GM12864 (cell line): ENCODE data around the gene TPST1.

Experiments used
- DNase-seq: peaks from one replicate; pipeline ENCODE4 v3.0.0-alpha.2; 2011; ENCODE audit warnings: low read depth
- H3K4me3 ChIP-seq: 2 replicates; pipeline ENCODE4 v1.5.1; 2011; ENCODE audit warnings: mild to moderate bottlenecking, low read depth, low read length, control low read depth
- TF ChIP-seq, protein P1 (sequence below): IDR thresholded peaks from 2 replicates; pipeline ENCODE4 v1.5.1; 2011; ENCODE audit warnings: low read depth, mild to moderate bottlenecking, moderate library complexity, low read length, control low read depth, inconsistent platforms; ENCODE audit errors: missing control alignments

TPST1 gene

DNA sequence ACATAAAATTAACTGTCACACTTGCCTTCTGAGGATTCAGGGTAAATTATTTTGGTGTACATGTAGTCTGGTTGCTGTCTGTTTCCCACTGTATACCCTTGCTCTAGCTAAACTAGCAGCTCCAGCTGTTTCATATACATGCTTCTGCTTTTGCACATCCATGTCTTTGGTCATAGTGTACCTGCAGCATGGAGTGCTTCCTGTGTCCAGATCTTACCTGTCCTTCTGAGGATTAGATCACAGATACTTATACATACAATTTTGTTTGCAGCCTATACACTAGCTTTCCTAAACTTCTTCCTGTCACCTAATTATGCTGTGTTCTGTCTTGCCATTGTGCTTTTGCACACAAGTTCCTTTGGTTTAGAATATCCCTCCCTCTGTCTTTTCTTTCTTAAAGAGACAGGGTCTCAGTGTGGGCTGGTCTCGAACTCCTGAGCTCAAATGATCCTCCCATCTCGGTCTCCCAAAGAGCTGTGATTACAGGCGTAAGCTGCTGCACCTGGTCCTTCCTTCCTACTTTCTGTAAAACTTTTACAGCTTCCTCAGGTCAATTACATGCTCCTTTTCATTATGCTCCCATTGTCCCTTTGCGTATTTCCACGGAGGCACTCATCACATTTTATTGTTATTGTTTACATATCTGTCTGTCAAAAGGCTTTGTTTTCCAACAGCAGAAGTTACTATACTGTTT is 33.8 kb downstream of the TPST1 start:
- no peak overlapping the region for H3K4me3 ChIP-seq
- TF ChIP-seq, protein P1, sequence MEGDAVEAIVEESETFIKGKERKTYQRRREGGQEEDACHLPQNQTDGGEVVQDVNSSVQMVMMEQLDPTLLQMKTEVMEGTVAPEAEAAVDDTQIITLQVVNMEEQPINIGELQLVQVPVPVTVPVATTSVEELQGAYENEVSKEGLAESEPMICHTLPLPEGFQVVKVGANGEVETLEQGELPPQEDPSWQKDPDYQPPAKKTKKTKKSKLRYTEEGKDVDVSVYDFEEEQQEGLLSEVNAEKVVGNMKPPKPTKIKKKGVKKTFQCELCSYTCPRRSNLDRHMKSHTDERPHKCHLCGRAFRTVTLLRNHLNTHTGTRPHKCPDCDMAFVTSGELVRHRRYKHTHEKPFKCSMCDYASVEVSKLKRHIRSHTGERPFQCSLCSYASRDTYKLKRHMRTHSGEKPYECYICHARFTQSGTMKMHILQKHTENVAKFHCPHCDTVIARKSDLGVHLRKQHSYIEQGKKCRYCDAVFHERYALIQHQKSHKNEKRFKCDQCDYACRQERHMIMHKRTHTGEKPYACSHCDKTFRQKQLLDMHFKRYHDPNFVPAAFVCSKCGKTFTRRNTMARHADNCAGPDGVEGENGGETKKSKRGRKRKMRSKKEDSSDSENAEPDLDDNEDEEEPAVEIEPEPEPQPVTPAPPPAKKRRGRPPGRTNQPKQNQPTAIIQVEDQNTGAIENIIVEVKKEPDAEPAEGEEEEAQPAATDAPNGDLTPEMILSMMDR, result no peak
- DNase-seq, result no peak

DNA sequence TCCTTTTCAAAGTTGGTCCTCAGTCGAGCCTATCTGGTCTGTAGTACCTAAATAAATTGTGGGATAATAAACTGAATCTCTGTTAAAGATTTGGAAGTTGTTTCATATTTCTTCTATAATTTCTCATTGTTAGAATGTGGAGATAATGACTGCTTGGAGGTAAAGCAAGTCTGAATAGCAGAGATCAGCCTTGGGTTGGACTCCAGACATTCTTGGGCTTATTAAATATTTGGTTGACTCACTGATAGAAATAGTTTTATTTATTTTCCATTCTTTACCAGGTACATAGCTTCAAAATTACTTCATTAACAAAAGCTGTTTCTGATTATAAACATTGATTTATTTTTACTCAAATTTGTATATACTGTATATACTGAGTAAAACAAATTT is 34.3 kb downstream of the TPST1 start:
- no peak for DNase-seq
- H3K4me3 ChIP-seq, result no peak overlapping the region
- TF ChIP-seq, protein P1, result no peak

DNA sequence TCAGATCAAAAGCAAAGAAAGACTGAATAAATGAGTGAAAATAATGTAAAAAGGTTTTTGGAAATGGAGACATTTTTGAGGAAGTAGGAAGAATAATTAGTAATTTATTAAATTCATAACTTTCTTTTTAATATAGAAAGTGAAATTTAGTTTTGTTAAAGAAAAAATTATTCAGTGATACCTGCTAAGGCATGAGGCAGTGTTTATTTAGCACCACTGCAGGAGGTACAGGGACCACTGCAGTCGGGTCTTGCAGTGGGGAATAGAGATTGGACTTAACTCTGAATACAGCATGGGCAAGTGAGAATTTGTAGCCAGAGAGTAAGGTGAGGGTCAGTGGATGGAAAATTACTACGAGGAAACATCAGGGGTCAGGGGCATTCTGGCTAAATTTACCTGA is 39.9 kb downstream of the TPST1 start:
- TF ChIP-seq, protein P1, result no peak
- no peak for DNase-seq
- H3K4me3 ChIP-seq, result no peak overlapping the region

DNA sequence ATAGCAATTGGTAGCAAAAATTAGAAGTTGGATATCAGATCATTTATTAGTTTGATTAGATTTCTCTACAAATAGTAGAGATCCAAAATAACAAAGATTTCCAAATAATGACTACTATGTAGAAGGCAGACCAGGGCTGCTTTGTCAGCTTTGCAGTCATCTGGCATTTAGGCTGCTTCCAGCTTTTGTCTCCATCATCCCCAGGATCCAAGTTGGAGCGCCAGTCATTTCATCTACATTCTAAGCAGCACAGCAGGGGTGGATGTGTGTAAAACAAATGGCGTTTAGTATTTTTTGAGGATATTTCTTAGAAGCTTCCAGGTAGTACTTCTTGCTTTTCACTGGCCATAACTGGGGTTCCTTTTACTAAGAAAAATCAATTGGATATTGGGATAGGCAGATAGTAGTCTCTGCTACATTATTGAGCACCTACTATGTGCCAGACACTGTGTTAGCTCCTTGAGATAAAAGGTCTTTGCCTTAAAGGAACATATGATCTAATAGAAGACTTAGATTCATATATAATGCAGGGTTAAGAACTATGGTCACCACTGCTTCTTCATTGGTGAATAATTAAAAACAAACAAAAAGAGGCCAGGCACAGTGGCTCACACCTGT is 41.5 kb downstream of the TPST1 start:
- no peak for DNase-seq
- TF ChIP-seq, protein P1, result no peak
- H3K4me3 ChIP-seq, result no peak overlapping the region

DNA sequence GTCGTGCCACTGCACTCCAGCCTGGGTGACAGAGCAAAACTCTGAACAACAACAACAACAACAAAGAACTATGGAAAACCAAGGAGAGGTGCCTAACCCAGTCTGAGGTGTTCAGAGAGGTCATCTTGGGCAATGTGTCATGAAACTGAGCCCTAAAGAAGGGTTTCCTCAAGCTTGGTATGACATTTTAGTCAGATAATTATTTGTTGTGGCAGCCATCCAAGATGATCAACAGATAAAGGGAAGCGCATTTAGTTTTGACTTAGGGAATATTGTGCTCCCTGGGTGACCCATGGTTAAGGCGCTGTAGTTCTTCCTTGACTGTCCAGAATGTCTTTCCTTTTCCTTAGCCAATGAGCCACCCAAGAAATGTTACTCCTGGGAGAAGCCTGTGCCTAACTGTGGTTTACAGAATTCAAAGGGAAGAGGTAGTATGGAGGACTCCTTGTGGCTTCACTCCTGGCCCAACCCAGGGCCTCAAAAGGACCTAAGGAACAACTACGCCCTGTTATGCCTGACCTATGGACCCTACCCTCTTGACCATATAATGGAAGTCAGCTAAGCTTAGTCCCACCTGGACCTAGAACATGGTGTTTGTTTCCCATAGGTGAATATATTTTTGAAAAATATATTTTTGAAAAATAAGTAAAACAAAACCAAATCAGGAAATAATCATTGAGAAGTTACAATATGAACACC is 42.4 kb downstream of the TPST1 start:
- TF ChIP-seq, protein P1, result no peak
- H3K4me3 ChIP-seq, result no peak overlapping the region
- no peak for DNase-seq

DNA sequence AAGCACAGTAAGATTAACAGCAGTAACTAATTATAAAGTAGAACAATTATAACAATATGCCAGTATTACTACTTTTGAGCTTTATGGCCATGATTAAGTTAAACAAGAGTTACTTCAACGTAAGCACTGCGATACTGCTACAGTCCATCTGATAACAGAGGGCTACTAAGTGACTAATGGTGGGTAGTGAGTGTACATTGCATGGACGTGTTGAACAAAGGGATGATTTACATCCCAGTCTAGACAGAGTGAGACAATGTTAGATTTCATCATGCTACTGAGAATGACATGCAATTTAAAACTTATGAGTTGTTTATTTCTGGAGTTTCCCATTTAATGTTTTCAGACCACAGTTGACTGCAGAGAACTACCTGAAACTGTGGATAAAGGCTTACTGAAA is 45.6 kb downstream of the TPST1 start:
- no peak overlapping the region for H3K4me3 ChIP-seq
- DNase-seq, result no peak
- TF ChIP-seq, protein P1, result no peak
